Mucosa of gallbladder (tissue), 1 donor: Measurements from ENCODE around the gene LEP. TPM values are rescaled to one million over a fixed set of nuclear protein-coding genes. Genes with fewer than 3 reads are reported as not detected.
"Not testable (repeated sequence)": the region's sequence is repeated elsewhere in the genome, so short reads cannot be mapped to it uniquely, and the experiment has no call there.

Experiments
- DNase-seq: peaks from one replicate; pipeline ENCODE4 v3.0.0-alpha.2; 2020; ENCODE audit warnings: low spot score
- total RNA-seq: library from RNA; stranded (reverse); gene quantifications from one replicate; pipeline ENCODE4 v1.2.1, GENCODE V29; 2021
- donor health status: DM: no; HTN: no; CAD: no.

The LEP gene
- total RNA-seq, 1 donor from 2014 or later: not detected

DNA sequence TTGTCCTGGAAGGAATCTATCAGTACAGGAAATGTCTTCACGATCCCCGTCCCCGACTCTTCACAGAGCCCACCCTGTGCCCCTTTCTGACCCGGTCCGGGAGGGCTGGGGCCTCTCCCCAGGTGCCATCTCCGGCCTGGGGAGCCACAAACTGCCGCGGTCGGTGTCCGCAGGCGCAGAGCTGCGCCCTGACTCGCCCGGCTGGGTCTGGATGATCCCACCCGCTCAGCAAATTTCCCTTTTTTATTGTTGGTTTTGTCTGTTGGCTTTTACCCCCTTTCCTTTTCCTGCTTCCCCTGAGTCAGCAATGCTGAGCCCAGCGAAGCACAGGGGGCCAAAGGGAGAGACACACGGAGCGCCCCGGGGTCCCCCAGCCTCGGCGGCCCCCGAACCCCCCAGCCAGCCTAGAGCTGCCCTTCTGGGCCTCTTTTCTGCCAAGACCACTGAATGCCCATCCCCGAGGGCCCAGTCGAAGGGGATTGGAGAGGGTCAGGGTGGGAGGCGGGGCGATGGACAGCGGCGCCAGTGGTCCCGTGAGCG lies 30.9 kb downstream of the LEP start:
- DNase-seq: no peak

GRCh38 chr7:128274246-128274883 lies 33.3 kb downstream of the LEP start:
- DNase-seq: no peak

DNA sequence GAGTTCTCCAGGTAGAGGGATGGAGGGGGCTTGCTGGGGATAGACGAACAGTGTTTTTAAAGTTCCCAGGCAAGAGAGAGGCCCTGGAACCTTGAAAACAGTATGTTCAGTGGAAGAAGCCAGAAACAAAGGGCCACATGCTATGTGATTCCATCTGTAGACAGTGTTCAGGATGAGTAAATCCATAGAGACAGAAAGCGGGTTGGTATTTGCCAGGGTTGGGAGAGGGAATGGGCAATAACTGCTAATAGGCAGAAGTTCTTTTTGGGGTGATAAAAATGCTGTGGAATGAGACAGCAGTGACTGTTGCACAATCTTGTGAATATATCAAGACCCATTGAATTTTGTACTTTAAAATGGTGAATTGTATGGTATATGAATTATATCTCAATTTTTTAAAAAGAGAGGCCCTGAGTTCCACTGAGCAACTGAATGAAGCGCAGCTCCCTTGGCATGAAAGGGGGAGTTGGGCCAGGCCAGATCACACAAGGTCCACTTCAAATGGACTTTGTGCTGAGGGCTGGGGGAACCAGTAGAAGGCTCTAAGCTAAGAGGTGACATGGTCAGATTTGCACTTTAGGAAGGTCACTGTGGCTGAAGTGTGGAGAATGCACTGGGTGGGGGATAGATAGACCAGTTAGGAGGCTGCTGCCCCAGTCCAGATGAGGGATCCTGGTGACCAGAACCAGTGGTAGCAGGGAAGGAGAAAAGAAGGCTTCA lies 34.0 kb downstream of the LEP start:
- DNase-seq: no peak

GRCh38 chr7:128275681-128276080 lies 34.6 kb downstream of the LEP start:
- no peak for DNase-seq

- DNase-seq: no peak
These were observed 37.3 kb downstream of the LEP start for GRCh38 chr7:128278366-128278765.

DNA sequence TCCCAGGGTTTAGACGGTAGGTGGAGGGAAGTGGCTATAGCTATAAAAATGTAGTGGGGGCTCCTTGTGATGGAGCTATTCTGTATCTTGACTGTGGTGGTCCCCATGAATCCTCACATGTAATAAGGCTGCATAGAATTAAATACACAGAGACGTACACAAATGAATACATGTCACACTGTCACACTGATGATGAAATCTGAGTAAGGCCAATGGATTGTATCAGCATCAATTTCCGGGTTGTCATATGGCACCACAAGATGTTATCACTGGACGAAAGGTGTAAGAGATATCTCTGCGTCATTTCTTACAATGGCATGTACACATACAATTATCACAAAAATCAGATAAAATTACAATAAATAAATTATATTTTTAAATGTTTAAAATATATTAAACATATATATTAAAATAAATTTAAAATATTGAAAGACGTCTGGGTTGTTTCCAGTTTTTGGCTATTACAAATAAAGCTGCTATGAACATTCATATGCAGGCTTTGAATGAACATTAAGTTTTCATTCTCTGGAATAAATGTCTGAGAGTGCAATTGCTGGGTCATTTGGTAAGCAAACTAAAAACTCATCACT lies 38.1 kb downstream of the LEP start:
- DNase-seq: no peak

- DNase-seq: not testable (repeated sequence)
These were observed 39.4 kb downstream of the LEP start for GRCh38 chr7:128280451-128280850.

- DNase-seq: no peak
These were observed 40.7 kb downstream of the LEP start for GRCh38 chr7:128281605-128282380.

- no peak for DNase-seq
These were observed 43.0 kb downstream of the LEP start for GRCh38 chr7:128284102-128284501.

DNA sequence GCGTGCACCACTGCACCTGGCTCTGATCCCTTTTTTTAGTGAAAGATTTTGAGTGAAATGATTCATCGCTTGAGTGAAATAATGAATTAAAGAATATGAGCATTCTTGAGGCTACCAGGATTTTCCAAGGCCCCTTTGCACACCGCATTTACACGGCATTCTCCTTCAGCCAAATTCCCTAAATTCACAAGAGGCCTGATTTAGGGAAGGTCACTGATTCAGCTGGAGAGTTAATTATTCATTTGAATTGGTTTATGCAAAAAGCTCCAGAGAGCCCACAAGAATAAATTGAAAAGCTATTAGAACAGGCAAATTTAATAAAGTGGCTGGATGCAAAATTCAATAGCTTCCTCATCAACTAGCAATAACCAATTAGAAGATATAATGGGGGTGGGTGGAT lies 46.5 kb downstream of the LEP start:
- DNase-seq: no peak

DNA sequence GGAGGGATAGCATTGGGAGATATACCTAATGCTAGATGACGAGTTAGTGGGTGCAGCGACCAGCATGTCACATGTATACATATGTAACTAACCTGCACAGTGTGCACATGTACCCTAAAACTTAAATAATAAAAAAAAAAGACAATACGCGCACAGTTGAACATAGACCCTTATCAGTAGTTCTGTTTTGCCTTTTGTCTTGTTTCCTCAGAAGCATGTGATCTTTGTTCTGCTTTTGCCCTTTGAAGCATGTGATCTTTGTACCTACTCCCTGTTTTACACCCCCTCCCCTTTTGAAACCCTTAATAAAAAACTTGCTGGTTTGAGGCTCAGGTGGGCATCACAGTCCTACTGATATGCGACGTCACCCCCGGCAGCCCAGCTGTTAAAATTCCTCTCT lies 56.9 kb downstream of the LEP start:
- not testable (repeated sequence) for DNase-seq

DNA sequence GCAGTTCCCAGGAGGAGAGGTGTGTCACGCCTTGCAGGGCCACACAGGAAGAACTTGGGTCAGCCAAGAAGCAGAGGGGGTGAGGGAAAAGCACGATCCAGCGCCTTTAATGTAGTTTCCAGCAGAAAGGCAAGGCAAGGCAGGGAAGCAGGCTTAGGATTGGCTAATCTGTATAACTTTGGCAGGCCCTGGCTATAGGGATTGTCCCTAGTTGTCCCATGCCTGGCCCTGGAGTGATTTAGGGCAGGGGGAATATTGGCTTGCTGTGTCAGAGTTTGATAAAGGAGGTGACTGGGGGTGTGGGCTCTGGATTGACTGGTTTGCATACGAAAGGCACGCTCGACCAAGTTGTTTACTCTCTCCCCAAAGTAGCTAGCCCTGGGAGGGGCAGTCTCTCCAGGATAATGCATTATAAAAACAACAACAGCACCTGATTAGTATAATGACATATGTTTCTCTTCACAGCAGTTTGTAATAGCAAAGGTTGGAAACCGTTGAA lies 58.1 kb downstream of the LEP start:
- DNase-seq: no peak

DNA sequence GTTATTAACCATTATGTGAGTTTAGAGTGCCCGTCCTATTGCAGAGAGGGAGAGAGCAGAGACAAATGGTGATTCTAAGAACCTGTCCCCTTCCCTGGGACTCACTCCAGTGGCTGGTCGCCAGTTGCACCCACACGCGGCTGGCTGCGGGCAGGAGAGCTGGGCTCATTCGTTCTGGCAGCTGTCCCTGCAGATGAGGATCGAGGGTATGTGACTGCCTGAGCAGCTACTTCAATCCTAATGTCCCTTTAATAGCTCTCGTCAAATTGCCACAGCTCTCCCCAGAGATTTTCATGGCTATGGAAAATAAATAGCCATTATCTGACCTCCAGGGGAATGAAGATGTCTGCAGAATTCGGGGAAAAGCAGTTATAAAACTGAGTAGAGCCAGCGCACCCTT lies 61.1 kb downstream of the LEP start:
- DNase-seq: no peak

- no peak for DNase-seq
These were observed 62.1 kb downstream of the LEP start for GRCh38 chr7:128303133-128303532.

- no peak for DNase-seq
These were observed 62.6 kb downstream of the LEP start for GRCh38 chr7:128303643-128304042.

GRCh38 chr7:128304212-128304611 lies 63.1 kb downstream of the LEP start:
- DNase-seq: no peak

- no peak for DNase-seq
These were observed 66.0 kb downstream of the LEP start for GRCh38 chr7:128307061-128307460.

Other genes starting within 250 kb of the LEP start
- 3.8 TPM for gene LRRC4, start 209.8 kb upstream of the LEP start, total RNA-seq
- gene RBM28, start 102.6 kb downstream of the LEP start, total RNA-seq: 23.5 TPM
- 0.63 TPM for gene PRRT4, start 120.4 kb downstream of the LEP start, total RNA-seq
- gene IMPDH1, start 168.7 kb downstream of the LEP start, total RNA-seq: 18.6 TPM
- gene HILPDA, start 214.6 kb downstream of the LEP start, total RNA-seq: 7.4 TPM
- 19.4 TPM for gene METTL2B, start 235.5 kb downstream of the LEP start, total RNA-seq